H9 (cell line): Measurements from ENCODE around the gene KRT77. TPM values are rescaled to one million over a fixed set of nuclear protein-coding genes. Genes with fewer than 3 reads are reported as not detected.

Experiments
- DNase-seq: peaks from one replicate; pipeline ENCODE4 v3.0.0-alpha.2; 2017
- H2AFZ ChIP-seq: one replicate; pipeline ENCODE4 v1.6.1; 2013; ENCODE audit warnings: mild to moderate bottlenecking, low read length, control low read depth, moderate library complexity
- H2AK5ac ChIP-seq: 2 replicates; pipeline ENCODE4 v1.6.1; 2013; ENCODE audit warnings: low read length, control low read depth, mixed read lengths; ENCODE audit not compliant: insufficient read length
- H2BK120ac ChIP-seq: one replicate; pipeline ENCODE4 v1.6.1; 2013; ENCODE audit warnings: low read depth, mild to moderate bottlenecking, low read length, control low read depth, inconsistent platforms; ENCODE audit not compliant: poor library complexity, severe bottlenecking
- H2BK12ac ChIP-seq: 2 replicates; pipeline ENCODE4 v1.6.1; 2013; ENCODE audit warnings: low read length, control low read depth, mixed read lengths, low read depth; ENCODE audit not compliant: insufficient read length
- H2BK15ac ChIP-seq: 2 replicates; pipeline ENCODE4 v1.6.1; 2013; ENCODE audit warnings: low read depth, low read length, control low read depth
- H2BK20ac ChIP-seq: one replicate; pipeline ENCODE4 v1.6.1; 2013; ENCODE audit warnings: low read depth, mild to moderate bottlenecking, low read length, control low read depth, inconsistent platforms; ENCODE audit not compliant: poor library complexity, severe bottlenecking
- H2BK5ac ChIP-seq: 2 replicates; pipeline ENCODE4 v1.6.1; 2013; ENCODE audit warnings: low read length, control low read depth, mixed read lengths; ENCODE audit not compliant: insufficient read length
- H3K14ac ChIP-seq: 2 replicates; pipeline ENCODE4 v1.6.1; 2013; ENCODE audit warnings: low read length, control low read depth; ENCODE audit not compliant: insufficient read depth
- H3K18ac ChIP-seq: 2 replicates; pipeline ENCODE4 v1.6.1; 2013; ENCODE audit warnings: low read depth, mild to moderate bottlenecking, mixed read lengths, low read length, control low read depth; ENCODE audit not compliant: insufficient read length
- H3K23ac ChIP-seq: 2 replicates; pipeline ENCODE4 v1.6.1; 2013; ENCODE audit warnings: low read length, control low read depth, mixed read lengths, low read depth; ENCODE audit not compliant: insufficient read length
- H3K23me2 ChIP-seq: 2 replicates; pipeline ENCODE4 v1.6.1; 2013; ENCODE audit warnings: low read depth, mild to moderate bottlenecking, mixed read lengths, low read length, control low read depth; ENCODE audit not compliant: insufficient read length, poor library complexity, severe bottlenecking
- H3K27ac ChIP-seq: 2 replicates; pipeline ENCODE4 v1.5.1; 2013; ENCODE audit warnings: low read length, control low read depth, mixed read lengths, low read depth; ENCODE audit not compliant: insufficient read length
- H3K27me3 ChIP-seq: 2 replicates; pipeline ENCODE4 v1.6.1; 2013; ENCODE audit warnings: low read length, control low read depth, inconsistent platforms; ENCODE audit not compliant: insufficient read depth
- H3K4ac ChIP-seq: 2 replicates; pipeline ENCODE4 v1.6.1; 2013; ENCODE audit warnings: low read depth, mild to moderate bottlenecking, control low read depth, inconsistent platforms, low read length, moderate library complexity
- H3K4me1 ChIP-seq: 2 replicates; pipeline ENCODE4 v1.6.1; 2013; ENCODE audit warnings: low read length, control low read depth, inconsistent platforms; ENCODE audit not compliant: insufficient read depth
- H3K4me2 ChIP-seq: 2 replicates; pipeline ENCODE4 v1.6.1; 2013; ENCODE audit warnings: low read length, control low read depth, mixed read lengths; ENCODE audit not compliant: insufficient read length, insufficient read depth
- H3K56ac ChIP-seq: 2 replicates; pipeline ENCODE4 v1.6.1; 2013; ENCODE audit warnings: low read depth, mild to moderate bottlenecking, mixed read lengths, low read length, control low read depth; ENCODE audit not compliant: insufficient read length
- H3K79me1 ChIP-seq: 2 replicates; pipeline ENCODE4 v1.6.1; 2013; ENCODE audit warnings: low read depth, mild to moderate bottlenecking, moderate library complexity, low read length, control low read depth, inconsistent platforms; ENCODE audit not compliant: insufficient read depth, poor library complexity, severe bottlenecking
- H3K79me2 ChIP-seq: 2 replicates; pipeline ENCODE4 v1.6.1; 2013; ENCODE audit warnings: low read length, control low read depth, inconsistent platforms; ENCODE audit not compliant: insufficient read depth
- H3K9ac ChIP-seq: 2 replicates; pipeline ENCODE4 v1.6.1; 2013; ENCODE audit warnings: low read length, control low read depth, mixed read lengths; ENCODE audit not compliant: insufficient read length; ENCODE audit errors: extremely low read depth
- H3K9me3 ChIP-seq: one replicate; pipeline ENCODE4 v1.6.1; 2013; ENCODE audit warnings: low read depth, low read length, inconsistent platforms; ENCODE audit not compliant: control insufficient read depth
- H3T11ph ChIP-seq: one replicate; pipeline ENCODE4 v1.6.1; 2013; ENCODE audit warnings: mild to moderate bottlenecking, low read length, control low read depth, inconsistent platforms
- H4K20me1 ChIP-seq: one replicate; pipeline ENCODE4 v1.6.1; 2013; ENCODE audit not compliant: control insufficient read depth, insufficient read length, insufficient read depth
- H4K5ac ChIP-seq: 2 replicates; pipeline ENCODE4 v1.6.1; 2013; ENCODE audit warnings: low read depth, mild to moderate bottlenecking, mixed read lengths, low read length, control low read depth; ENCODE audit not compliant: insufficient read length
- H4K8ac ChIP-seq: replicated peaks from 2 replicates; pipeline ENCODE4 v1.6.1; 2013; ENCODE audit warnings: low read length, control low read depth, mixed read lengths, low read depth; ENCODE audit not compliant: insufficient read length
- H4K91ac ChIP-seq: 2 replicates; pipeline ENCODE4 v1.6.1; 2013; ENCODE audit warnings: low read depth, mild to moderate bottlenecking, moderate library complexity, mixed read lengths, low read length, control low read depth; ENCODE audit not compliant: insufficient read length
- H3K27ac Mint-ChIP-seq, 3 experiments: 2 replicates in 2 of 3; 3 replicates in 1 of 3; pipeline ENCODE4 v1.8.0; 2020 to 2021; ENCODE audit warnings: mixed read lengths in 3 of 3, mild to moderate bottlenecking in 1 of 3, moderate library complexity in 1 of 3
- H3K27me3 Mint-ChIP-seq: 2 replicates; pipeline ENCODE4 v1.8.0; 2021; ENCODE audit warnings: low read depth, mild to moderate bottlenecking, moderate library complexity, mixed read lengths
- H3K36me3 Mint-ChIP-seq, 3 experiments: 2 replicates in 2 of 3; 3 replicates in 1 of 3; pipeline ENCODE4 v1.8.0; 2020 to 2021; ENCODE audit warnings: low read depth in 3 of 3, mixed read lengths in 3 of 3; ENCODE audit not compliant: insufficient read depth in 1 of 3
- H3K4me1 Mint-ChIP-seq, 2 experiments: 2 replicates each; pipeline ENCODE4 v1.8.0; 2020; ENCODE audit warnings: mixed read lengths in 2 of 2
- H3K4me3 Mint-ChIP-seq, 2 experiments: 2 replicates in 1 of 2; 3 replicates in 1 of 2; pipeline ENCODE4 v1.8.0; 2020 to 2021; ENCODE audit warnings: mild to moderate bottlenecking in 2 of 2, mixed read lengths in 2 of 2, moderate library complexity in 1 of 2
- H3K9me3 Mint-ChIP-seq, 2 experiments: 2 replicates in 1 of 2; 3 replicates in 1 of 2; pipeline ENCODE4 v1.8.0; 2020; ENCODE audit warnings: mild to moderate bottlenecking in 2 of 2, mixed read lengths in 2 of 2, moderate library complexity in 1 of 2
- CTCF ChIP-seq: fragments of 200-600 bp; sonication (generic); conservative IDR thresholded peaks from 3 replicates; pipeline ENCODE4 v1.8.0; 2021; ENCODE audit warnings: antibody characterized with exemption, mild to moderate bottlenecking
- WGBS: extraction: QIAGEN DNeasy Blood & Tissue Kit; methylation state at CpG from one replicate; pipeline ENCODE4 v1.1.7; 2013; ENCODE audit warnings: missing lambda C conversion rate, low lambda C conversion rate, mixed read lengths; ENCODE audit not compliant: insufficient read length; ENCODE audit errors: extremely low coverage; 5-methylcytosine and 5-hydroxymethylcytosine counted together
- total RNA-seq: library from RNA; stranded (reverse); gene quantifications from 2 replicates; pipeline ENCODE4 v1.2.1, GENCODE V29; 2021

The KRT77 gene
- total RNA-seq, 1 experiment from 2014 or later, result not detected

- H3K4me1 Mint-ChIP-seq, result no peaks in the 10 kb centered on the region
- Histone ChIP-seq H3K4me1 (no peaks in the 10 kb centered on the region), H2BK15ac (no peak overlapping the region), H3K79me1 (no peaks in the 10 kb centered on the region), H4K91ac (no peak overlapping the region), H2AK5ac (no peak overlapping the region), H3T11ph (no peak overlapping the region), H2BK5ac (no peak overlapping the region), H2BK12ac (no peak overlapping the region), H2AFZ (no peak overlapping the region), H3K27me3 (no peaks in the 10 kb centered on the region), H3K14ac (no peak overlapping the region), H3K4me2 (no peak overlapping the region), H3K23ac (no peak overlapping the region), H3K4ac (no peak overlapping the region), H3K56ac (no peak overlapping the region), H3K9me3 (no peaks in the 10 kb centered on the region), H3K79me2 (no peaks in the 10 kb centered on the region), H2BK20ac (no peak overlapping the region), H3K27ac (no peak overlapping the region), H2BK120ac (no peak overlapping the region), H3K18ac (no peak overlapping the region), H4K20me1 (no peaks in the 10 kb centered on the region), H3K9ac (no peak overlapping the region), H4K8ac (no peak overlapping the region), H3K23me2 (no peaks in the 10 kb centered on the region), H4K5ac (no peak overlapping the region)
- H3K27ac Mint-ChIP-seq, result no peak overlapping the region
- no peak overlapping the region for H3K4me3 Mint-ChIP-seq
- DNase-seq, result no peak
- H3K9me3 Mint-ChIP-seq, result no peaks in the 10 kb centered on the region
- H3K36me3 Mint-ChIP-seq, result no peaks in the 10 kb centered on the region
- peaks cover 75% of the 10 kb centered on the region for H3K27me3 Mint-ChIP-seq
- TF ChIP-seq CTCF, result no peak
- no CpG with 5 or more reads among the region's 14 CpGs for WGBS
Measured at GRCh38 chr12:52748578-52748977, 45.3 kb upstream of the KRT77 start.
